GM21786 (cell line): ENCODE data around the gene ARFGEF2.
"Not testable (repeated sequence)": the region's sequence is repeated elsewhere in the genome, so short reads cannot be mapped to it uniquely, and the experiment has no call there.

ENCODE experiments used
- ATAC-seq: cut with Tn5 transposase; IDR thresholded peaks from one replicate; pipeline ENCODE4 v1.9.1; 2021; ENCODE audit not compliant: unreplicated experiment

The ARFGEF2 gene

GRCh38 chr20:48984575-48985219, 63.2 kb downstream of the ARFGEF2 start:
- ATAC-seq = no peak

GRCh38 chr20:48986899-48987298, 65.4 kb downstream of the ARFGEF2 start:
- no peak for ATAC-seq

- ATAC-seq = no peak
These were observed 69.0 kb downstream of the ARFGEF2 start for GRCh38 chr20:48990467-48990866.

- ATAC-seq = no peak
These were observed 74.1 kb downstream of the ARFGEF2 start for GRCh38 chr20:48995589-48995988.

- ATAC-seq = no peak
These were observed 78.7 kb downstream of the ARFGEF2 start for GRCh38 chr20:48999890-49000870.

- ATAC-seq = no peak
These were observed 80.2 kb downstream of the ARFGEF2 start for GRCh38 chr20:49001741-49002140.

- no peak for ATAC-seq
These were observed 85.0 kb downstream of the ARFGEF2 start for GRCh38 chr20:49006446-49006980.

GRCh38 chr20:49009899-49010631, 88.6 kb downstream of the ARFGEF2 start:
- ATAC-seq = no peak

- ATAC-seq = no peak
These were observed 102.7 kb downstream of the ARFGEF2 start for GRCh38 chr20:49024220-49024619.

GRCh38 chr20:49028177-49028576, 106.7 kb downstream of the ARFGEF2 start:
- ATAC-seq = not testable (repeated sequence)

- no peak for ATAC-seq
These were observed 107.2 kb downstream of the ARFGEF2 start for GRCh38 chr20:49028684-49029083.

GRCh38 chr20:49029203-49029602, 107.7 kb downstream of the ARFGEF2 start:
- no peak for ATAC-seq

- ATAC-seq = no peak
These were observed 109.6 kb downstream of the ARFGEF2 start for GRCh38 chr20:49030954-49031619.

GRCh38 chr20:49032455-49032854, 110.9 kb downstream of the ARFGEF2 start:
- no peak for ATAC-seq

- no peak for ATAC-seq
These were observed 112.7 kb downstream of the ARFGEF2 start for GRCh38 chr20:49034070-49034732.

- ATAC-seq = no peak
These were observed 116.5 kb downstream of the ARFGEF2 start for GRCh38 chr20:49037962-49038387.

GRCh38 chr20:49039854-49040253, 118.3 kb downstream of the ARFGEF2 start:
- ATAC-seq = no peak

GRCh38 chr20:49043000-49043399, 121.5 kb downstream of the ARFGEF2 start:
- no peak for ATAC-seq

- no peak for ATAC-seq
These were observed 124.1 kb downstream of the ARFGEF2 start for GRCh38 chr20:49045440-49046086.
